ENCODE measurements around the gene USP22. TPM values are rescaled to one million over a fixed set of nuclear protein-coding genes. Genes with fewer than 3 reads are reported as not detected.

The USP22 gene
- total and polyA plus RNA-seq, 2 of the 13 experiments (the other 11 are each of a cell fraction or from before 2014, with no cell fraction given), result 98.0 to 130 TPM

GRCh38 chr17:21043296-21044232 is 753 bp upstream of the USP22 start (continued):
- TF ChIP-seq ZNF788 (CRISPR knock-in tag; IDR thresholded peaks at IDR 0.05; ENCODE audit: borderline replicate concordance) (peak; percentile 47; the same call in 1 of the 2 replicates), HMGXB3 (CRISPR knock-in tag; IDR thresholded peaks at IDR 0.05; ENCODE audit: borderline replicate concordance) (0 out of 2 replicates have a peak, but pooled peaks have one; percentile 48), STAT6 (CRISPR knock-in tag; IDR thresholded peaks at IDR 0.05; ENCODE audit: borderline replicate concordance) (no peak), HNRNPUL1 (IDR thresholded peaks at IDR 0.05; ENCODE audit: low read depth, low read length) (no peak), ZNF337 (CRISPR knock-in tag; IDR thresholded peaks at IDR 0.05; ENCODE audit: borderline replicate concordance, low read depth) (no peak), ZMYM2 (CRISPR knock-in tag; IDR thresholded peaks at IDR 0.05) (no peak), THAP8 (CRISPR knock-in tag; IDR thresholded peaks at IDR 0.05; ENCODE audit: borderline replicate concordance) (no peak), ZNF33B (CRISPR knock-in tag; IDR thresholded peaks at IDR 0.05) (no peak), ZNF724P (CRISPR knock-in tag; IDR thresholded peaks at IDR 0.05; ENCODE audit: borderline replicate concordance) (no peak), LCORL (IDR thresholded peaks at IDR 0.05) (no peak), LCORL (CRISPR knock-in tag; IDR thresholded peaks at IDR 0.05) (peak; percentile 77), ZNF513 (CRISPR knock-in tag; conservative IDR thresholded peaks at IDR 0.05) (no peak), TARDBP (CRISPR knock-in tag; IDR thresholded peaks at IDR 0.05) (0 out of 2 replicates have a peak, but pooled peaks have one; percentile 8), ZNF720 (CRISPR knock-in tag; IDR thresholded peaks at IDR 0.05) (no peak), RORA (CRISPR knock-in tag; IDR thresholded peaks at IDR 0.05) (no peak)
